ENCODE results near the gene VWA3A. TPM values are rescaled to one million over a fixed set of nuclear protein-coding genes. Genes with fewer than 3 reads are reported as not detected.
A peak's percentile ranks its signal among the peaks of the same experiment; 100 is the strongest.

The VWA3A gene
- total and polyA plus RNA-seq, 2 experiments from 2014 or later = 0.45 TPM; not detected in 1

- Mint-ChIP-seq H3K4me1 (peaks cover 2% of the 10 kb centered on the region; the same call in 2 of the 3 replicates), H3K27ac (no peak overlapping the region), H3K9me3 (no peaks in the 10 kb centered on the region), H3K4me3 (no peak overlapping the region), H3K36me3 (ENCODE audit: low read depth) (0 out of 3 replicates have a peak, but pooled peaks cover 3% of the 10 kb centered on the region), H3K27me3 (ENCODE audit: insufficient read depth, low read depth, poor library complexity) (no peaks in the 10 kb centered on the region)
- ATAC-seq (peak; percentile 98), DNase-seq (ENCODE audit: low spot score) (peak; percentile 86)
- Histone ChIP-seq H3K27ac (ENCODE audit: low read depth) (no peak overlapping the region), H3K9me2 (ENCODE audit: insufficient read depth) (no peaks in the 10 kb centered on the region), H3K36me3 (ENCODE audit: insufficient read depth) (no peaks in the 10 kb centered on the region), H4K20me1 (replicated peaks; ENCODE audit: insufficient read depth) (peaks cover 22% of the 10 kb centered on the region; the same call in 1 of the 2 replicates), H2AFZ (no peak overlapping the region), H3K27me3 (ENCODE audit: insufficient read depth) (no peaks in the 10 kb centered on the region), H3K4me2 (no peak overlapping the region), H3K4me1 (ENCODE audit: insufficient read depth) (peaks cover 3% of the 10 kb centered on the region; the same call in 1 of the 2 replicates), H3F3A (replicated peaks; ENCODE audit: low read depth) (no peaks in the 10 kb centered on the region), H3K79me2 (replicated peaks; ENCODE audit: insufficient read depth) (peaks cover 32% of the 10 kb centered on the region), H3K4me3 (no peak overlapping the region)
- no peak for TF ChIP-seq ZNF462 (CRISPR knock-in tag; IDR thresholded peaks at IDR 0.05)
- peak; percentile 72 to 77 for TF ChIP-seq CTCF (conservative IDR thresholded peaks at IDR 0.05; ENCODE audit: low read depth in 2 of 2)
These were observed 36.5 kb upstream of the VWA3A start for GRCh38 chr16:22055881-22056280.
